Measurements from ENCODE around the gene TTLL4. TPM values are rescaled to one million over a fixed set of nuclear protein-coding genes. Genes with fewer than 3 reads are reported as not detected.

TTLL4 gene
- total RNA-seq, 4 donors from 2014 or later, result 7.0 to 19.1 (median 15.4) TPM

DNA sequence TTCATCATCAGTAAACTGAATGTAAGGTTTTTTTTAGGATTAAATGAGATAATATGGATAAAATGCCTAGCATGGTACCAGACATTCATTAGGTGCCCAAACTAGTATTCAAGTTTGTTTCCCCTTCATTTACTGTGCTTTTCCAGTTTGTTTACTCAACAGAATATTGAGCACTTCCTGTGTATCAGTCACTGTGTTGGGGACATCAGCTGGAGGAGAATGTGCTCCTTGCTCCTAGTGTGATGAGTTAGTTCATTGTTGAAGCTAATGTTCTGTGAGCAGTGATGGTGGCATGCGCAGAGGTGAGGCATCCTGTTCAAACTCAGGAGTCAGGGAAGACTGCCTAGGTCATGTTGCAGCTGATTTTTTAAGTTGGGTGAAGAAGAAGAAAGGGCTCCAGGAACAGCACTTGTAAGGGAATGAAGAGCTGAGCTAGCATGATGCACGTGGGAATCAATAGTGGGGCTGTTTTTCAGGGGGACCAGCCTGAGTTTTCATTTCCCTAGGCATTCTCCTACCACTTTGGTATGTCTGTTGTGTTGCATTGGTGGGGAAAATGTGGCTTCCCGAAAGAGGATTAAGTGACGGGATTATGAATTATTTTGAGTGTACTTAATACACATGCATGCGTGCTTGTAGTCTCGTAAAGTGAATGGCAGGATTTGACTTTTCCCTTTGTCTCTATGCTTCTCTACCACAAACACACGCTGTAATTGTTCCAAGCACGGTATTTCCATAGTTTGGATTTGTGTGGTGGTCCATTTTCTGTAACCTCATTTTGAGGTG is 23.7 kb downstream of the TTLL4 start:
- TF ChIP-seq, protein P1, sequence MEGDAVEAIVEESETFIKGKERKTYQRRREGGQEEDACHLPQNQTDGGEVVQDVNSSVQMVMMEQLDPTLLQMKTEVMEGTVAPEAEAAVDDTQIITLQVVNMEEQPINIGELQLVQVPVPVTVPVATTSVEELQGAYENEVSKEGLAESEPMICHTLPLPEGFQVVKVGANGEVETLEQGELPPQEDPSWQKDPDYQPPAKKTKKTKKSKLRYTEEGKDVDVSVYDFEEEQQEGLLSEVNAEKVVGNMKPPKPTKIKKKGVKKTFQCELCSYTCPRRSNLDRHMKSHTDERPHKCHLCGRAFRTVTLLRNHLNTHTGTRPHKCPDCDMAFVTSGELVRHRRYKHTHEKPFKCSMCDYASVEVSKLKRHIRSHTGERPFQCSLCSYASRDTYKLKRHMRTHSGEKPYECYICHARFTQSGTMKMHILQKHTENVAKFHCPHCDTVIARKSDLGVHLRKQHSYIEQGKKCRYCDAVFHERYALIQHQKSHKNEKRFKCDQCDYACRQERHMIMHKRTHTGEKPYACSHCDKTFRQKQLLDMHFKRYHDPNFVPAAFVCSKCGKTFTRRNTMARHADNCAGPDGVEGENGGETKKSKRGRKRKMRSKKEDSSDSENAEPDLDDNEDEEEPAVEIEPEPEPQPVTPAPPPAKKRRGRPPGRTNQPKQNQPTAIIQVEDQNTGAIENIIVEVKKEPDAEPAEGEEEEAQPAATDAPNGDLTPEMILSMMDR (IDR thresholded peaks at IDR 0.05; ENCODE audit: low read depth), result no peak

- TF ChIP-seq, protein P1 (IDR thresholded peaks at IDR 0.05; ENCODE audit: low read depth), result no peak
Measured at GRCh38 chr2:218736531-218736930, 25.9 kb downstream of the TTLL4 start.

DNA sequence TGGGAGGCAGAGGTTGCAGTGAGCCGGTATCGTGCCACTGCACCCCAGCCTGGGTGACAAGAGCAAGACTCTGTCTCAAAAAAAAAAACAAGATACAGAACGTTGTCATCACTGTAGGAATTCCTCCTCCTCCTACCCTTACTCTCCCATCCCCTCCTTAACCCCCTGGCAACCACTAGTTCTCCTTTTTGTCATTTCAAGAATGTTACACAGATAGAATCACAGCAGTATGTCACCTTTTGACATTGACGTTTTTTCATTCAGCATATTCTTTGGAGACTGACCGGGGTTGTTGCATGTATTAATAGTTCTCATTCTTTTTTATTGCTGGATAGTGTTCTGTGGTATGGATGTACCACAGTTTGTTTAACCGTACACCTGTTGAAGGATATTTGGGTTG is 32.4 kb downstream of the TTLL4 start:
- TF ChIP-seq, protein P1 (IDR thresholded peaks at IDR 0.05; ENCODE audit: low read depth), result no peak

DNA sequence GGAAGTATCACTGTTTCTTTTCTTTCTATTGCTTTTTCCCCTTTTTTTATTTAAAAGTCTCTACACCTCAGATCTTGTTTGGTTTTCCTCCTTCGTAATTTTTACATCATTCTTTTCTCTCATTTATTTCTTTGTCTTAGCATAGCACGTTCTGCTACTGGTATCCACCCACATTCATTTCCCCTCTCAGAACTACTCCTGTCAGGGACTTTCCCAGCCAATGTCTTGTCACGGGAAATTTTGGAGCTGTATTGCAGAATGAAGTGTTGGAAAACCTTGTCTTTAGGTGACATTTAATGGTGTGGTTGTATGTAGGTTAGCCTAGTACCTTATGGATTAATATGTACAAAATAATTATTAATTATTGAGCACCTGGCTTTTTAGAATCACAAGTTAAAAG is 34.0 kb downstream of the TTLL4 start:
- TF ChIP-seq, protein P1 (IDR thresholded peaks at IDR 0.05; ENCODE audit: low read depth), result no peak

GRCh38 chr2:218745160-218745558 is 34.5 kb downstream of the TTLL4 start:
- TF ChIP-seq, protein P1 (IDR thresholded peaks at IDR 0.05; ENCODE audit: low read depth), result no peak

DNA sequence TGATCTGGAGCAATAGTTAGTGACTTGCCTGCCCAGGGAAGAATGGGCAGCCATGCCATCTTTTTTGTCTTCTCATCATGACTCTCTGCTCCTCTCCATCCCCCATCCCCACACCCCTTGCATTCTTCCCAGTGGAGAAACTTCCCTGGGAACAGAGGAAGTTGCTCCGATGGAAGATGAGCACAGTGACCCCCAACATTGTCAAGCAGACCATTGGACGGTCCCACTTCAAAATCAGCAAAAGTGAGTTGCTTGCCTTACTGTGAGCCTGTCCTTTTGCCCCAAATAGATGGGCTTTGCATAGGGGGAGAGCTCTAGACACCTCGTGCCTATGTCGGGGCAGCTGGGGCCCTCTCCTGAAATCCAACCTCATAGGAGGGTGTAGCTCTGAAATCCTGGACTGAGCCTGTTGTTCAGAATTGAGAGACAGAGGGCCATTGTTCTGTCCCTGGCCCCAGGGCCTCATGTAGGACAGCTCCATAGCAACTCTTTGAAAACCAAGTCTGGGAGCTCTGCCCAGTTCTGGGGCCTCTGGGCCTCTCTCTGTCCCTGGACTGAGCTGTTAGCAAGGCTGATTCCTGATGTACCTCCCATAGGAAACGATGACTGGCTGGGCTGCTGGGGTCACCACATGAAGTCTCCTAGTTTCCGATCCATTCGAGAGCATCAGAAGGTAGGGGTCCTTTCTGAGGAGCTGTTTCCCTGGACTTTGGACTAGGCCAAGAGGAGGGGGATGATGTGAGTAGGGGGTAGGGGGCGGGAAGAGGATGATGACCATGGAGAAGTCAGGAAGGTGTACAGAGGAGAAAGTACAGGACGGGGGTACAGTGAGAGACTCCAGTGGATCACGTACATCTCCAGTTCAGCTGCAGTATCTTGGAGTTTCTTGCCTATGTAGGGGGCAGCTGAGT is 35.2 kb downstream of the TTLL4 start:
- TF ChIP-seq, protein P1 (IDR thresholded peaks at IDR 0.05; ENCODE audit: low read depth), result no peak

- TF ChIP-seq, protein P1 (IDR thresholded peaks at IDR 0.05; ENCODE audit: low read depth), result no peak
Measured at GRCh38 chr2:218746470-218746795, 35.8 kb downstream of the TTLL4 start.

Data from subcutaneous adipose tissue (tissue), 4 donors.